Activated CD8-positive, alpha-beta memory T cell treated with anti-CD3 and anti-CD28 coated beads, Interleukin-2, amount 50 U/mL, for 4 hours (primary cell): ENCODE measurements around the gene MGAT4C.
"Not testable (repeated sequence)": the region's sequence is repeated elsewhere in the genome, so short reads cannot be mapped to it uniquely, and the experiment has no call there.

Experiments used
- DNase-seq: peaks from one replicate; pipeline ENCODE4 v3.0.0-alpha.2; 2020

The MGAT4C gene

DNA sequence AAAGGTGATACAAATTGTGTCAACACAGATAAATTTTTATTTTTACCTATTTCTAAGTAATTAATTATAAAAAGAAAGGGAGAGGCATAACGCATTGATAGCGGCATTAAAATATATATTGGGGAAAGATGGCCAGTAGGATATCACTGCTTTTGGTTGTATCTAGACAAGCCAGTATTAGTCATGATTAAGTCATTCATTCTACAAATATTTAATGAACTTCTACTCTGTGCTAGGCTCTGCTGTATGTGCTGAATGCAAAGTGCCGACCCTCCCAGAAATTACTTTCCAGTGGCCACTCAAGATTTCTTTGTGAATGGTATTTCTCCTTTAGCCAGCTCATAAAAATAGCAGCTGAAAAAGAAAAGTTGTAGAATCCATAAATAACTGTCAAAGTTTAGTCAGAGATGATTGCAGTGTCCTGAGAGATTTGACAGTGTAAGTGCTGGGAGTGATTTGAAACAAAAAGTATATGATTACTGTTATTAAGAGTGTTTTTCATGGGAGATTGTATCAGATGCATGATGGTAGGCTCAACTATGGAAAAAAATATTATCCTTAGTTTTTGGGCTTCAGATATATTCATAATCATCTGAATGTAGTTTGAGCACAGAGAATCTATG is 133.2 kb downstream of the MGAT4C start:
- DNase-seq: no peak

DNA sequence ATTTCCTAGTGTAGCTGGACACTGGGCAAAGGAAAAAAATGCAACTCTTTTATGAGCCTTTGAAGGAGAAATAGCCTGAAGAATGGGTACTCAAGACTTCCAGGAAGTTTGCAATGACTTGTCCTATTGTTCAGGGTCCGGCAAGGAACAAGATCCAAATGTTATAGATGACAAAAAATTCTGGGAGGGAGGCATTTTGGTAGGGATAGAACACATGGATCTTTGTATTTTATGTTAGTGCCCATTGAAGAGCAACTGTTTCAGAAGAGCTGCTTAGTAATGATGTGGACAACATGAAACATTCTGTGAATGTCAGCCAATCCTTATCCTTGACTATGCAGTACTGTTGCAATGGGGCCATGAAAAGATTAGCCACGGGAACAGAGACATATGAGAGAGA is 138.0 kb downstream of the MGAT4C start:
- no peak for DNase-seq

- no peak for DNase-seq
Measured at GRCh38 chr12:86117711-86118110, 138.5 kb downstream of the MGAT4C start.

DNA sequence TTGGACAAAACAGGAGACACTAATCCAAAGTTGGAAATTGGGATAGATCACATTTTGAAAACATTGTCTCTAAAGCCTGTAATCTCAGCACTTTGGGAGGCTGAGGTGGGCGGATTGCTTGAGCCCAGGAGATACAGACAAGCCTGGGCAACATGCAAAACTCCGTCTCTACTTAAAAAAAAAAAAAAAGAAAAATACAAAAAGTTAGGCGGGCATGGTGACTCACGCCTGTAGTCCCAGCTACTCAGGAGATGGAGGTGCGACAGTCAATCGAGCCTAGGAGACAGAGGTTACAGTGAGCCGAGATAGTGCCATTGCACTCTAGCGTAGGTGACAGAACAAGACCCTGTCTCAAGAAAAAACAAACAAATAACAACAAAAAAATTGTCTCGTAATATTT is 152.1 kb downstream of the MGAT4C start:
- DNase-seq: no peak

DNA sequence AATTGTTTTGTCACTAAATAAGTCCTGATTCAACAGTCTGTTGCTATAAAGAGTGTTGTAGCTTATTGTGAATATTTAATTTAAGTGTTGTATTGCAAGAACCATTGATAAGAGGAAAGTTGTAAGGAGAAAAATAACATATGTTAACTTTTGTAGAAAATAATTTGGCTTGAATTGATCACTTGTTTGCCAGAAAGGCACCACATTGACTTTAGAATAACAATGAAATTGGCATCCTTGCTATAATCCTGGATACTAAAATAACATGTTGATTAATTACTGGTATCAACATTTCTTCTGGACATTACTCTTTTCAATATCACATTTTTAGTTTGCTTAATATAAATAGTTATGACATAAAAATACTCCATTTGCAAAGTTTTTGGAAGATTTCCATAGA is 159.0 kb downstream of the MGAT4C start:
- no peak for DNase-seq

DNA sequence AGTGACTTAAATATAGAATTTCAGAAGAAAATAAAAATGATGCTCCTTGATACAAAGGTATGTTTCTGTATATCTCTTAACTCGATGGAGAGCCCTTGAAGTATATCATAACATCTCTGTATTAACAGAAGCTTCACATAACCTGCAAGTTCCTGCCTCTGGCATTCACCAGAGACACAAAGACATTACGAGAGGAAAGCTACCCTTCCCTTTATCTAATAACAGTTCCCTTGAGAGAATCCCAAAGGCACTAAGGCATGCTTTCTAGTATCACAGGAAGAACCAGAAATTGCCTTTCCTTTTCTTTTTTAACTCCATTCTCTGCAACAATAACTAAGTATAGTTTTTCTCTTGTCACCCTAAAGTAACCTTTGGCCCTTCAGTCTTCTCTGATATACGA is 164.5 kb downstream of the MGAT4C start:
- DNase-seq: no peak

DNA sequence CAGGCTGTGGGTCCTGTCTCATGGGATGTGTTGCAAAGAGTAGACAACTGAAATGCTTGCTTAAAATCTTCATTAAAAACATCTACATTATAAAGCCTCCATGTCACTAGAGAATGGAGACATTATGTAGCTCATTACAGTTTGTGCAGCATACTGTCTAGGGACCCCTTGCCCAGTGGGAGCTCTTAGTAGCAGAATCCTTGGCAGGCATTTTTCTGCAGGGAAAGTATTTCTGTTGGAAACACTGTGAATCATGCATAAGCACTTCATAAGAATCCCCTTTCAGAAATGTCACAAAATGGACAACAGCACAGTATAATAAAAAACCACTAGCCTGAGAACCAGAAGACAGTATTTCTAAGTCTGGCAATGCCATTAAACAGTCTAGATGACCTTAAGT is 174.3 kb downstream of the MGAT4C start:
- DNase-seq: no peak

- DNase-seq: not testable (repeated sequence)
Measured at GRCh38 chr12:86059052-86059451, 197.1 kb downstream of the MGAT4C start.

DNA sequence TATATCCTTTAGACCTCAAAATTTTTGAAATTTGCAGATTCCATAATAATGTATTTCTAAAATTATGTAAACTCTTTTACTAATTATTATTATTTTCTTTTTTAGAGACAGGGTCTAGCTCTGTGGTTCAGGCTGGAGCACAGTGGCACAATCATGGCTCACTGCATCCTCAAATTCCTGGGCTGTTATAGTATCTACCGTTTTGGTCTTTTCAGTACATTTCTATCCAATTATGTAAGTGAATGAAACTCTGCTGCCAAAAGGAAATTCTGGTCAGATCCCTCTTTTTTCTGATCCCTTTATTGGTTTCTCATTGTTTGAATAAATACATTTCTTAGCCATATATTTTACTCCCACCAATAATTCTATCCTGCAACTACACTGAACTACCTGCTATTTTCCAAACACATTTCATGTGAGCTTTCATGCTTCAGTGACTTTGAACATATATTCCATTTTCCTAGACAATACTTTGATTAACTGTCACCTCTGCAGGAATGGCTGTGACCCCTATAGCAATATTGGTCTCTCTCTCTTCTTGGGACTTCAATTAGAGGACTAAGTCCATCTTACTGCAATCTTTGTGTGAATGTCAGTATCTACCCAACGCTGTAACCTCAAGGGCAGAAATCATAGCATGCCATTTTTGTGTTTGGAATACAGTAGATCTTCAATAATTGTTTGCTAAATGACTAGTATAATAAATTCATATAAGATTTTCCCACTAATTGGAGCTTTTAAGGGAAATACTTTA is 198.9 kb downstream of the MGAT4C start:
- no peak for DNase-seq

GRCh38 chr12:86052921-86053320 is 203.3 kb downstream of the MGAT4C start:
- no peak for DNase-seq

DNA sequence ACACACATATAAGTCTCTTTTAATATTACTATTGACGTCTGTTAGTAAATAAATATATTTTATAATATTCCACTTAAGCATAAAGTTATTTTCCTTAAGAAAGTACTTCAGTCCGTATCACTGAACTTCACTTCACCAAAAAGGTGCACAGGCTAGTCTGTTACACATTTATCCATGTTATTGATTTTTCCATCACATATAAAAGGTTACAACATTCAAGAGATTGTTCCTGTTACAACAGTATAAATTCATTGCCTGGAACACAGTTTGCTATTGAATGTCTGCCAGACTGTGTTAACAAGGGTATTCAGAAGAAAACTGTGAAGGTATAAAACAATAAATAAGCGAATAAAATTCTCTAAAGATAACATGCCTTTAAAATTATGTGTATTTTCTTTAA is 206.2 kb downstream of the MGAT4C start:
- no peak for DNase-seq

DNA sequence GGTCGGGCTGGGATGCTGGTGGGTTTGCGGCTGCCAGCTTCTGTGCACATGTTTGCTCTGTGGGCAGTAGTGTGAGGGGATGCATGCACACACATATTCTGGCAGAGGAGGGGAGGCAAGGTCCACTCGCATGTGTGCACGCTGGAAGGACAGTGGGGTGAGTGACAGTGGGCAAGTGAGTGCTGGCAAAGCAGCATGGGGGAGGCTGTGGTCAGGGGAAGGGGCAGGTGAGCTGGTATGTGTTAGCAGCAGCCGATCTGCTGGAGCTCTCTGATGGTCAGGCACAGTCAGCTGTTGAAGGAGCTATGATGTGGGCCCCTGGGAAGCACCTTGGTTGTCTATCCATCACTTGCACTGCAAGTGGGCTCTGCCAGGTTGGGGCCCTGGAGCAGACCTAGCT is 211.8 kb downstream of the MGAT4C start:
- DNase-seq: no peak

- no peak for DNase-seq
Measured at GRCh38 chr12:86042062-86042461, 214.1 kb downstream of the MGAT4C start.

DNA sequence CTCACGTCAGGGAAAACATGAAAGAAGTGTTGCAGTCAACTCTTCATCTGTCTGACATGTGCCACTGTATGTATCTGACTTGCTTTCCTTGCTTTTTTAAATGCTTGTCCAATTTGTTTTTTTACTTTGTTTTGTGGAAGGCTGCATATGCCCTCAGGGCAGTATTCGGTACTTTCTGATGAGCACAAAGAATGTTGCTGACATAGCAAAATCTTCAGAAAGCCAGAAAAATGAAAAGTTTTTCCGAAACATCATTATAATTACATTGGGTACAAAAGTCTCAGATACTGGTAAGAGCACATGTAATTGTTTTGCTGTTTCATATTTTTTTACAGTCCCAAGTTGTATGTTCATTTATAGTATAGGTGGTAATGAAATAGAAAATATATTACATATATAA is 237.8 kb downstream of the MGAT4C start:
- no peak for DNase-seq

DNA sequence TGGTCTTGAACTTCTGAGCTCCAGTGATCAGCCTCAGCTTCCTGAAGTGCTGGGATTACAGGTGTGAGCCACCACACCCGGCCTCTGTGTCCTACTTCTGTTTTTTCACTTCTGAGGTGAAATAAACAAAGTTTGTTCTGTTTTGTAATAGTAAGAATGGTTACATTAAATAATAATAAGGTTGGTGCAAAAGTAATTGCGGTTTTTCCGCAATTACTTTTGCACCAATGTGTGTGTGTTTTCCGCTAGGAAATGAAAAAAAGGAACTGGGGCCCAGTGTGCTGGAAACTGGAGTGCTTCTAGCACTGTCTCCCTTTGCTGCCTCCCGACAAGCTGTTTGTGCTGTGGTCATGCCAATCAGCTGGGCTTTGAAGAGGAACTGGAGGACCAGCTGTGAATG is 241.2 kb downstream of the MGAT4C start:
- DNase-seq: no peak

DNA sequence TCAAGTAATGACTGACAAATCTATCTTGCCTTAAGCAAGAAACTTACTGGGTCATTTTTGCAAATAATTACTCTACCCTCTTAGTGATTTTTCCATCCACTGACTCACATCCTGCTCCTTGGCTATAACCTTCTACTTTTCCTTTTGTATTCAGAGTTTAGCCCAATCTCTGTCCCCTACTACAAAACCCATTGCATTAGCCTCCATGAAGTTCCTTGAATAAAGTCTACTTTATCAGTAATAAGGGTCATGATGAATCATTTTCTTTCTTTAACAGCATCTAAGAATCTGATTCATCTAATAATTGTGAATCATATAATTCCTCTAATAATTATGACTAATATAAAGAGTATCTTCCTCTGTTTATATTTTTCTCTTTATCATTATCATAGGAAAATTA is 249.5 kb downstream of the MGAT4C start:
- DNase-seq: no peak

DNA sequence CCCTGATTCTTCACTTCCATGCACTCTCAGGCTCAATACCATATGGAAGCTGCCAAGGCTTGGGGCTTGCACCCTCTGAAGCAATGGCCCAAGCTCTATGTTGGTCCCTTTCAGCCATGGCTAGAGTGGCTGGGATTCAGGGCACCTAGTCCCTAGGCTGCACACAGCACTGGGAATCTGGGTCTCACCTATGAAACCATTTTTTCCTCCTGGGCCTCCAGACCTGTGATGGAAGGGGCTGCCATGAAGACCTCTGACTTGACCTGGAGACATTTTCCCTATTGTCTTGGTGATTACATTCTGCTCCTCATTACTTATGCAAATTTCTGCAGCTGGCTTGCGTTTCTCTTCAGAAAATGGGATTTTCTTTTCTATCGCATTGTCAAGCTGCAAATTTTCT is 258.1 kb downstream of the MGAT4C start:
- no peak for DNase-seq

GRCh38 chr12:85996280-85996679 is 259.9 kb downstream of the MGAT4C start:
- no peak for DNase-seq

- DNase-seq: no peak
Measured at GRCh38 chr12:85993746-85994145, 262.4 kb downstream of the MGAT4C start.

- DNase-seq: no peak
Measured at GRCh38 chr12:85985996-85986395, 270.2 kb downstream of the MGAT4C start.

- DNase-seq: no peak
Measured at GRCh38 chr12:85983601-85984000, 272.6 kb downstream of the MGAT4C start.

DNA sequence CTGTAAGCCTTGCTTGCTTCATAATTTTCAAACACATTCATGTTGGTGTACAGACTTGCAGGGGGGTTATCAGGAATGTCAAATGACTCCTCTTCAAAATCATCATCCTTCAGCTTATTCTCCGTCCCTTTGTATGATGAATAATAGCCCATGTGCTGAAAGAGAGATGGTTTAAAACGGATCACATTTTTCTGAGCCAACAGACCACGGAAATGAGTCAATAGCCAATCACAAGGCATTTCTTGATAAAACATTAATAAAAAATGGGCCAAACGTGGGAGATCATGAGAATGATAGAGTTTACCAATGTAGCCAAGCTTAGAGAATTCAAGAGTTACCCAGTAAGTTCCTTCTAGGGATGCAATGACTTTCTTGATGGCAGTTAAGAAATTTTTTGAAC is 276.6 kb downstream of the MGAT4C start:
- DNase-seq: no peak

- no peak for DNase-seq
Measured at GRCh38 chr12:85975716-85976115, 280.5 kb downstream of the MGAT4C start.

DNA sequence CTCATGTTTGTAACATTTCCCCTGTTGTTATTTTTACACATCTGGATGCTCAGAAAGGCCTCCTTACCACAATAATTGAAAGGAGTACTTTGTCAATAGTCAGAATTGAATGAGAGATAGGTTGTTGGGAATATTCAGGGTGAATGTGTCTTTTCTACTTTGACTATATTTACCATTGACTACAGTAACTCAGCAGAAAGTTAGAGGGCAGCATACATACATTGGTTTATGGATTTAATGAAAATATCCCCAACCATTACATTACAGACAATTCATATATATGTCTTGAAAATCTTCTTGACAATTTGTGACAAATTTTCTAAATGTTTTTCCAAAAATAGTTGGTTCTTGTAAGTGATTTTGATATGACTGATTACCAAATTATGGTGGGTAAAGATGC is 284.4 kb downstream of the MGAT4C start:
- no peak for DNase-seq

- no peak for DNase-seq
Measured at GRCh38 chr12:85968606-85969005, 287.6 kb downstream of the MGAT4C start.
